K562 (cell line): ENCODE results near the gene GFOD1. TPM values are rescaled to one million over a fixed set of nuclear protein-coding genes. Genes with fewer than 3 reads are reported as not detected.
A peak's percentile ranks its signal among the peaks of the same experiment; 100 is the strongest.

Source experiments
- ATF7 ChIP-seq: fragments of 450-650 bp; IDR thresholded peaks from 2 replicates; pipeline ENCODE4 v1.7.1; 2014; ENCODE audit warnings: mild to moderate bottlenecking, moderate library complexity
- BCOR ChIP-seq: fragments of 450-650 bp; IDR thresholded peaks from 2 replicates; pipeline ENCODE4 v1.6.1; 2016
- BRD4 ChIP-seq: fragments of 200-600 bp; sonication (generic); IDR thresholded peaks from 2 replicates; pipeline ENCODE4 v1.6.1; 2017; ENCODE audit warnings: inconsistent platforms
- CBX5 ChIP-seq: IDR thresholded peaks from 2 replicates; pipeline ENCODE4 v1.6.1; 2014; ENCODE audit warnings: low read depth, borderline replicate concordance
- E2F3 ChIP-seq: fragments of 250-450 bp; sonication (Bioruptor Pico); IDR thresholded peaks from 2 replicates; pipeline ENCODE4 v1.4.0; 2020; ENCODE audit warnings: mild to moderate bottlenecking
- HDAC6 ChIP-seq: IDR thresholded peaks from 2 replicates; pipeline ENCODE4 v1.6.1; 2012; ENCODE audit warnings: low read depth, mild to moderate bottlenecking, control low read depth, inconsistent platforms, low read length, moderate library complexity
- LARP7 ChIP-seq: fragments of 450-650 bp; IDR thresholded peaks from 2 replicates; pipeline ENCODE4 v1.6.1; 2016
- MAFF ChIP-seq: IDR thresholded peaks from 2 replicates; pipeline ENCODE4 v1.6.1; 2012; ENCODE audit warnings: low read length, improper control_type of control experiment
- NFATC3 ChIP-seq: fragments of 450-650 bp; IDR thresholded peaks from 2 replicates; pipeline ENCODE4 v1.6.1; 2017; ENCODE audit warnings: mild to moderate bottlenecking
- PCBP1 ChIP-seq: fragments of 200-400 bp; formaldehyde crosslinking; IDR thresholded peaks from 2 replicates; pipeline ENCODE4 v1.6.1; 2018; ENCODE audit warnings: mild to moderate bottlenecking, low read depth, low read length; ENCODE audit not compliant: poor library complexity, severe bottlenecking
- PHB ChIP-seq: fragments of 250-450 bp; sonication (Bioruptor Pico); IDR thresholded peaks from 2 replicates; pipeline ENCODE4 v1.5.0; 2021
- POLR2B ChIP-seq: fragments of 450-650 bp; IDR thresholded peaks from 2 replicates; pipeline ENCODE4 v1.6.1; 2018; ENCODE audit warnings: low read depth; ENCODE audit not compliant: partially characterized antibody
- SLC30A9 ChIP-seq: fragments of 250-450 bp; sonication (Bioruptor Pico); IDR thresholded peaks from 2 replicates; pipeline ENCODE4 v1.8.0; 2022; ENCODE audit warnings: mild to moderate bottlenecking, moderate library complexity
- TFAM ChIP-seq: fragments of 250-450 bp; sonication (Bioruptor Pico); conservative IDR thresholded peaks from 2 replicates; pipeline ENCODE4 v1.5.0; 2021; ENCODE audit warnings: mild to moderate bottlenecking, moderate library complexity
- ZC3H4 ChIP-seq: sonication (generic); formaldehyde crosslinking; IDR thresholded peaks from 2 replicates; pipeline ENCODE4 v1.9.0; 2021; ENCODE audit warnings: missing genetic modification reagents, borderline replicate concordance
- ZNF408 ChIP-seq: fragments of 250-450 bp; sonication (Bioruptor Pico); IDR thresholded peaks from 2 replicates; pipeline ENCODE4 v1.4.0; 2020; ENCODE audit warnings: low read depth, mild to moderate bottlenecking, moderate library complexity
- ZNF766 ChIP-seq: fragments of 200-800 bp; sonication (Bioruptor generic); conservative IDR thresholded peaks from 2 replicates; pipeline ENCODE4 v1.6.1; 2016; ENCODE audit warnings: missing genetic modification characterization, missing compliant biosample characterization
- polyA plus RNA-seq, 8 experiments: library from polyadenylated mRNA; depleted of rRNA in 4 of 8; stranded (reverse) in 5 of 8; unstranded in 3 of 8; fragments of >200 nt; fragmentation: Nextera tagmentation in 2 of 8; fragmentation: Illumina TruSeq in 1 of 8; extraction: Ambion mirVana in 2 of 8; extraction: Trizol in 1 of 8; gene quantifications; 2 replicates each; pipeline versions ENCODE4 v1.2.1 to v1.2.3, GENCODE V29; 2011 to 2014; ENCODE audit warnings: inconsistent platforms in 1 of 8, missing spikeins in 1 of 8
- total RNA-seq, 7 experiments: library from RNA; depleted of rRNA in 6 of 7; stranded (reverse); fragments of >200 nt in 6 of 7; fragmentation: Illumina TruSeq in 2 of 7; extraction: Trizol in 2 of 7; gene quantifications; 2 replicates each; pipeline versions ENCODE4 v1.2.1 to v1.2.3, GENCODE V29; 2011 to 2021; ENCODE audit warnings: low replicate concordance in 1 of 7
- TF ChIP-seq, protein P1 (sequence below): fragments of 450-650 bp; IDR thresholded peaks from 2 replicates; pipeline ENCODE4 v1.6.1; 2017; ENCODE audit warnings: antibody characterized with exemption, mild to moderate bottlenecking
- TF ChIP-seq, protein P2 (sequence below): sonication (generic); formaldehyde crosslinking; IDR thresholded peaks from 2 replicates; pipeline ENCODE4 v1.8.0; 2023; ENCODE audit warnings: mild to moderate bottlenecking, missing genetic modification reagents
- TF ChIP-seq, protein P3 (sequence below): fragments of 200-800 bp; sonication (Bioruptor generic); IDR thresholded peaks from 2 replicates; pipeline ENCODE4 v1.6.1; 2017; ENCODE audit warnings: missing genetic modification characterization, missing compliant biosample characterization

GFOD1 gene
- total and polyA plus RNA-seq, 9 of the 15 experiments (the other 6 are each of a cell fraction or from before 2014, with no cell fraction given): 3.8 to 12.0 (median 8.2) TPM

DNA sequence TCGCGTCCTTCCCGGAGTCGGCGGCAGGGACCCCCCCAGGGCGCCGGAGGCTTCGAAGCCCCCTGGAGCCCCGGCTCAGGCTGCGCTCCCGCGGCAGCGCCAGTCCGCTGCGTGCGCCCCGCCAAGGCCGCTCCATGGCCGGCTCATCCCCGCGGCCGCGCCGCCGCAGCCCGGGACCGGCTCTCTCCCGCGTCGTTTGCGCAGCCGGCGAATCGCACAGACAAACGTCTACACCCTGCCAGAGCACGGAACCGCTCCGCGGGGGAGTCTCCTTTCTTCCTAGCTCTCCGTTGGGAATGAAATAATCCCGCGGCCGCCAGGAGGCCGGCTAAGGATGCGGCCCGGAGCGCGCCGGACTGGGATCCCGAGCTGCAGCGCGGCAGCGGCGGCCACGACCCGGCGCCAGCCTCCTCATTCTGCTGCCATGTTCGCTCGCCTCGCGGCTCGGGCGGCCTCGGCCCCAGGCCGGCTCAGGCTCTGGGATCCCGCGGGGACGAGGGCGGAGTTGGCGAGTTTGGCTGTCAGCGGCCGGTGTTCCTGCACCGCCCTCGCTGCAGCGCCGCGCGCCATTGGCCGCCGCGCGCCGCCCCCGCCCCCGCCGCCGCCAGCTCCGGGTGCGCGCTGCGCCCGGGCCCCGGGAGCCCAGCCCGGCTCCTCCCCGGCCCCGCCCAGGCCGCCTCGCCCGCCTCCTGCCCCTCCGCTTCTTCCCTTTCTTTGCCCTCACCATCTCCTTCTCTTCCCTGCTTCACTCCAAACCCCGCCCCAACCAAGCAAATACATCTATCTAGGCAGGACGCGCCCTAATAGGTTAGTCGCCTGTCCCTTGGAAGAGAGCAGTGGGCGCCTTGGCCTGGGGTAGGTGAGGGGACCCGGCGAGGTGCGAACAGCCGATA lies at the start of gene GFOD1 (continued):
- 0 out of 2 replicates have a peak, but pooled peaks have one; percentile 27 for TF ChIP-seq ATF7
- TF ChIP-seq, protein P1, sequence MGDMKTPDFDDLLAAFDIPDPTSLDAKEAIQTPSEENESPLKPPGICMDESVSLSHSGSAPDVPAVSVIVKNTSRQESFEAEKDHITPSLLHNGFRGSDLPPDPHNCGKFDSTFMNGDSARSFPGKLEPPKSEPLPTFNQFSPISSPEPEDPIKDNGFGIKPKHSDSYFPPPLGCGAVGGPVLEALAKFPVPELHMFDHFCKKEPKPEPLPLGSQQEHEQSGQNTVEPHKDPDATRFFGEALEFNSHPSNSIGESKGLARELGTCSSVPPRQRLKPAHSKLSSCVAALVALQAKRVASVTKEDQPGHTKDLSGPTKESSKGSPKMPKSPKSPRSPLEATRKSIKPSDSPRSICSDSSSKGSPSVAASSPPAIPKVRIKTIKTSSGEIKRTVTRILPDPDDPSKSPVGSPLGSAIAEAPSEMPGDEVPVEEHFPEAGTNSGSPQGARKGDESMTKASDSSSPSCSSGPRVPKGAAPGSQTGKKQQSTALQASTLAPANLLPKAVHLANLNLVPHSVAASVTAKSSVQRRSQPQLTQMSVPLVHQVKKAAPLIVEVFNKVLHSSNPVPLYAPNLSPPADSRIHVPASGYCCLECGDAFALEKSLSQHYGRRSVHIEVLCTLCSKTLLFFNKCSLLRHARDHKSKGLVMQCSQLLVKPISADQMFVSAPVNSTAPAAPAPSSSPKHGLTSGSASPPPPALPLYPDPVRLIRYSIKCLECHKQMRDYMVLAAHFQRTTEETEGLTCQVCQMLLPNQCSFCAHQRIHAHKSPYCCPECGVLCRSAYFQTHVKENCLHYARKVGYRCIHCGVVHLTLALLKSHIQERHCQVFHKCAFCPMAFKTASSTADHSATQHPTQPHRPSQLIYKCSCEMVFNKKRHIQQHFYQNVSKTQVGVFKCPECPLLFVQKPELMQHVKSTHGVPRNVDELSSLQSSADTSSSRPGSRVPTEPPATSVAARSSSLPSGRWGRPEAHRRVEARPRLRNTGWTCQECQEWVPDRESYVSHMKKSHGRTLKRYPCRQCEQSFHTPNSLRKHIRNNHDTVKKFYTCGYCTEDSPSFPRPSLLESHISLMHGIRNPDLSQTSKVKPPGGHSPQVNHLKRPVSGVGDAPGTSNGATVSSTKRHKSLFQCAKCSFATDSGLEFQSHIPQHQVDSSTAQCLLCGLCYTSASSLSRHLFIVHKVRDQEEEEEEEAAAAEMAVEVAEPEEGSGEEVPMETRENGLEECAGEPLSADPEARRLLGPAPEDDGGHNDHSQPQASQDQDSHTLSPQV: 0 out of 2 replicates have a peak, but pooled peaks have one; percentile 31
- peak; percentile 32 for TF ChIP-seq POLR2B
- no peak for TF ChIP-seq LARP7
- TF ChIP-seq TFAM (CRISPR knock-in tag): no peak
- TF ChIP-seq, protein P2, sequence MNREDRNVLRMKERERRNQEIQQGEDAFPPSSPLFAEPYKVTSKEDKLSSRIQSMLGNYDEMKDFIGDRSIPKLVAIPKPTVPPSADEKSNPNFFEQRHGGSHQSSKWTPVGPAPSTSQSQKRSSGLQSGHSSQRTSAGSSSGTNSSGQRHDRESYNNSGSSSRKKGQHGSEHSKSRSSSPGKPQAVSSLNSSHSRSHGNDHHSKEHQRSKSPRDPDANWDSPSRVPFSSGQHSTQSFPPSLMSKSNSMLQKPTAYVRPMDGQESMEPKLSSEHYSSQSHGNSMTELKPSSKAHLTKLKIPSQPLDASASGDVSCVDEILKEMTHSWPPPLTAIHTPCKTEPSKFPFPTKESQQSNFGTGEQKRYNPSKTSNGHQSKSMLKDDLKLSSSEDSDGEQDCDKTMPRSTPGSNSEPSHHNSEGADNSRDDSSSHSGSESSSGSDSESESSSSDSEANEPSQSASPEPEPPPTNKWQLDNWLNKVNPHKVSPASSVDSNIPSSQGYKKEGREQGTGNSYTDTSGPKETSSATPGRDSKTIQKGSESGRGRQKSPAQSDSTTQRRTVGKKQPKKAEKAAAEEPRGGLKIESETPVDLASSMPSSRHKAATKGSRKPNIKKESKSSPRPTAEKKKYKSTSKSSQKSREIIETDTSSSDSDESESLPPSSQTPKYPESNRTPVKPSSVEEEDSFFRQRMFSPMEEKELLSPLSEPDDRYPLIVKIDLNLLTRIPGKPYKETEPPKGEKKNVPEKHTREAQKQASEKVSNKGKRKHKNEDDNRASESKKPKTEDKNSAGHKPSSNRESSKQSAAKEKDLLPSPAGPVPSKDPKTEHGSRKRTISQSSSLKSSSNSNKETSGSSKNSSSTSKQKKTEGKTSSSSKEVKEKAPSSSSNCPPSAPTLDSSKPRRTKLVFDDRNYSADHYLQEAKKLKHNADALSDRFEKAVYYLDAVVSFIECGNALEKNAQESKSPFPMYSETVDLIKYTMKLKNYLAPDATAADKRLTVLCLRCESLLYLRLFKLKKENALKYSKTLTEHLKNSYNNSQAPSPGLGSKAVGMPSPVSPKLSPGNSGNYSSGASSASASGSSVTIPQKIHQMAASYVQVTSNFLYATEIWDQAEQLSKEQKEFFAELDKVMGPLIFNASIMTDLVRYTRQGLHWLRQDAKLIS: peak; percentile 85
- TF ChIP-seq SLC30A9 (CRISPR knock-in tag): no peak
- TF ChIP-seq ZNF766: no peak; the same call in 1 of the 2 replicates
- no peak for TF ChIP-seq PCBP1
- TF ChIP-seq, protein P3, sequence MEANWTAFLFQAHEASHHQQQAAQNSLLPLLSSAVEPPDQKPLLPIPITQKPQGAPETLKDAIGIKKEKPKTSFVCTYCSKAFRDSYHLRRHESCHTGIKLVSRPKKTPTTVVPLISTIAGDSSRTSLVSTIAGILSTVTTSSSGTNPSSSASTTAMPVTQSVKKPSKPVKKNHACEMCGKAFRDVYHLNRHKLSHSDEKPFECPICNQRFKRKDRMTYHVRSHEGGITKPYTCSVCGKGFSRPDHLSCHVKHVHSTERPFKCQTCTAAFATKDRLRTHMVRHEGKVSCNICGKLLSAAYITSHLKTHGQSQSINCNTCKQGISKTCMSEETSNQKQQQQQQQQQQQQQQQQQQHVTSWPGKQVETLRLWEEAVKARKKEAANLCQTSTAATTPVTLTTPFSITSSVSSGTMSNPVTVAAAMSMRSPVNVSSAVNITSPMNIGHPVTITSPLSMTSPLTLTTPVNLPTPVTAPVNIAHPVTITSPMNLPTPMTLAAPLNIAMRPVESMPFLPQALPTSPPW (CRISPR knock-in tag): peak; percentile 82
- no peak for TF ChIP-seq PHB (CRISPR knock-in tag)
- TF ChIP-seq ZNF408 (CRISPR knock-in tag): no peak
- TF ChIP-seq E2F3: no peak
- TF ChIP-seq HDAC6: no peak; the same call in 1 of the 2 replicates
- no peak for TF ChIP-seq BRD4
- no peak for TF ChIP-seq MAFF
- no peak for TF ChIP-seq BCOR
- no peak; the same call in 1 of the 2 replicates for TF ChIP-seq CBX5
- TF ChIP-seq ZC3H4 (CRISPR knock-in tag): no peak
- TF ChIP-seq NFATC3: no peak
